Pulmonary artery endothelial cell (primary cell): ENCODE data around the gene PKN2. TPM values are rescaled to one million over a fixed set of nuclear protein-coding genes. Genes with fewer than 3 reads are reported as not detected.

Source experiments
- DNase-seq: peaks from one replicate; pipeline ENCODE4 v3.0.0-alpha.2; 2011; ENCODE audit warnings: low read depth, low spot score
- total RNA-seq: library from RNA; depleted of rRNA; stranded (reverse); fragments of >200 nt; gene quantifications from 2 replicates; pipeline ENCODE4 v1.2.3, GENCODE V29; 2014

Gene PKN2
- 22.7 and 28.1 TPM in 2 replicates for total RNA-seq

- peak; percentile 96 for DNase-seq
Measured at GRCh38 chr1:88683541-88684481, at the start of gene PKN2. Gene PKN2, plus strand, starts transcription at chr1:88684273. Its CDS starts 308 bp downstream, at chr1:88684581.

- no peak for DNase-seq
Measured at GRCh38 chr1:88634538-88634937, 49.5 kb upstream of the PKN2 start.

- DNase-seq: no peak
Measured at GRCh38 chr1:88640060-88640459, 44.0 kb upstream of the PKN2 start.

- no peak for DNase-seq
Measured at GRCh38 chr1:88645886-88646285, 38.2 kb upstream of the PKN2 start.

- DNase-seq: no peak
Measured at GRCh38 chr1:88646476-88647248, 37.4 kb upstream of the PKN2 start.

- DNase-seq: no peak
Measured at GRCh38 chr1:88647249-88647645, 36.8 kb upstream of the PKN2 start.

- DNase-seq: no peak
Measured at GRCh38 chr1:88647749-88648415, 36.2 kb upstream of the PKN2 start.

GRCh38 chr1:88648706-88649105 lies 35.4 kb upstream of the PKN2 start:
- no peak for DNase-seq

GRCh38 chr1:88649932-88650331 lies 34.1 kb upstream of the PKN2 start:
- no peak for DNase-seq

- no peak for DNase-seq
Measured at GRCh38 chr1:88650676-88651418, 33.2 kb upstream of the PKN2 start.

- DNase-seq: no peak
Measured at GRCh38 chr1:88655140-88655539, 28.9 kb upstream of the PKN2 start.

GRCh38 chr1:88655685-88656299 lies 28.3 kb upstream of the PKN2 start:
- DNase-seq: no peak

- no peak for DNase-seq
Measured at GRCh38 chr1:88658419-88658818, 25.7 kb upstream of the PKN2 start.

GRCh38 chr1:88659552-88659951 lies 24.5 kb upstream of the PKN2 start:
- no peak for DNase-seq

- DNase-seq: no peak
Measured at GRCh38 chr1:88661188-88661587, 22.9 kb upstream of the PKN2 start.

GRCh38 chr1:88661951-88662699 lies 21.9 kb upstream of the PKN2 start:
- no peak for DNase-seq

GRCh38 chr1:88662723-88663122 lies 21.4 kb upstream of the PKN2 start:
- no peak for DNase-seq

GRCh38 chr1:88668405-88668804 lies 15.7 kb upstream of the PKN2 start:
- no peak for DNase-seq

- no peak for DNase-seq
Measured at GRCh38 chr1:88670462-88670861, 13.6 kb upstream of the PKN2 start.

GRCh38 chr1:88673446-88673845 lies 10.6 kb upstream of the PKN2 start:
- DNase-seq: no peak
